NCI-H1417 treated with DMSO at 0.1 percent for 48 hours (cell line): ENCODE results near the gene KMT5C.

ENCODE experiments used
- DNase-seq: peaks from one replicate; lab custom pipeline; 2025; lab: John Stamatoyannopoulos, UW

Gene KMT5C

GRCh38 chr19:55368701-55369563, 29.3 kb downstream of the KMT5C start:
- no peak for DNase-seq

DNA sequence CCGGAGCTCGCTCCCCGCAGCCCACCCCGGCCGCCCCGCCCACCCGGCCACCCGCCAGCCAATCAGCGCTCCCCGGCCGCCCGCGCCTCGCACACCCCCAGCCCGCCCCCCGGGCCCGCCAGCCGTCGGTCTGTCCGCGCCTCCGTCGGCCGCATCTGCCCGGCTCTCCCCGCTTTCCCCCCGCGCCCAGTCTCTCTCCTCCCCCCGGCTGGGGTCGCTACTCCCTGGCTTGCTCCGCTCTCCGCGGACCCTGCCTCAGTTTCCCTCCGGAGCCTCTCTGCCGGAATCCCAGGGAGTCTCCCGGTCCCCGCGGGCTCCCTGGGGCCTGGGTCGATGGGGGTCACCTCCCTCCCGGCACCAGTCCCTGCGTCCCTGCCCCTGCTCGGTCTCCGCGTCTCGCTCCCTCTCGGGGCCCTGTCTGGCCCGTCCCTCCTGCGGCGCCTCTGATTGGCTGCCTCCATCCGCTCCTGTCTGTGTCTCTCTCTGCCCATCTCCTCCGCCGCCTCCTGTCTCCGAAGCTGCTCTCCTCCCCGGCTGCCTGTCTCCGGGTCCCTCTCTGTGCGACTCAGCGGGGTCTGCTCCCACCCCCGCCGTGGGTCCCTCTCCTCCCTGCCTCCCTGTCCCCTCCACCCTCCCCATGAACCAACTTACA, 30.1 kb downstream of the KMT5C start:
- DNase-seq: no peak

DNA sequence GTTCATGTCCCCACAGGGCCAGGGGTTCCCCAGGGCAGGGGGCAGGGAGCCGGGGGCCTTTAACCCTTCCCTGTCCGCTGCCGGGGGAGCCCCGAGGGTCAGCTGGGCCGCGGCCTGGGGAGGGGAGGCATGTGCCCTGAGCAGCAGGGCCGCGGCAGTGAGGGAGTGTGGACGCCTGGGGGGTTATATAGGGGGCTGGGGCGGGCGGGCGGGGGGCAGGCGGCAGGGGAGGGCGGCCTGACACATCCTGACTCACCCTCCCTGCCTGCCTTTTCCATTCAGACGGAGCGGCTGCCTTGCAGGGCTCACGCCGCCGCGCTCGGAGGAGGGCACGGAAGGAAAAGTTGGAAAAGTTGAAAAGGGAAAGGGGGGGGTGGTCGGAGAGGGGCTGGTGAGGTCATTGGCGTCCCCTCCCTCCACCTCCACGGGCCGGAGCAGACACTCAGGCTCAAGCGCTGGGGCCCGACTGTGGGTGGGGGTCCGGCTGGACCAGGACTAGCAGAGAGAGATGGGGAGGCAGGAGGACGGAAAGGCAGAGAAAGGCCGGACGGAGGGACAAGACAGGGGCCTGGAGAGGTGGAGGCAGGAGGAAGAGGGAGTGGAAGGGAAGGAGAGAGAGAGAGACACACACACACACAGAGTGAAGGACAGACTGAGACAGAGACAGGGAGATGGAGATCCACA, 30.8 kb downstream of the KMT5C start, which contains the start of gene IL11:
TSS of gene IL11 (minus strand) at position 159 of the 684 bp plus-strand sequence. CDS start at position 6, 153 bp downstream.
- DNase-seq: no peak

- no peak for DNase-seq
Measured at GRCh38 chr19:55372316-55373081, 32.8 kb downstream of the KMT5C start.

DNA sequence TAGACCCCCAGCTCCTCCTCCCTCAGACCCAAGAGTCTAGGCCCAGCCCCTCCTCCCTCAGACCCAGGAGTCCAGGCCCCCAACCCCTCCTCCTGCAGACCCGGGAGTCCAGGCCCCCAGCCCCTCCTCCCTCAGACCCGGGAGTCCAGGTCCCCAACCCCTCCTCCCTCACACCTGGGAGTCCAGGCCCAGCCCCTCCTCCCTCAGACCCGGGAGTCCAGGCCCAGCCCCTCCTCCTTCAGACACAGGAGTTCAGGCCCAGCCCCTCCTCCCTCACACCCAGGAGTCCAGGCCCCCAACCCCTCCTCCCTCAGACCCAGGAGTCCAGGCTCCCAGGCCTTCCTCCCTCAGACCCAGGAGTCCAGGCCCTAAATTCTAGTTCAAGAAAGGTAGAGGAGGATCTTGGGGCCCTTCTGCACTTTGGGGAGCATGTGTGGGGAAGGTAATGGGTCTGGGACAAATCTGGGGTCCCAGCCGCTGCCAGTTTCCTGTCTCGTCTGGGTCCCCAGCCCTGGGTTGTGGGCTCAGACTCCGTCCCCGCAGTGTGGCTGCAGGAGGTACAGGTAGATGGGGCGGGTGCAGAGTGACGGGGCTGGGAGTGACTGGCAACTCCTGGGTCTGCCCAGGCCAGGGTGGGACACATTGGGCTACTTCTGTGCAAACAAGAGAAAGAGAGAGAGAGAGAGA, 33.8 kb downstream of the KMT5C start:
- DNase-seq: no peak

- no peak for DNase-seq
Measured at GRCh38 chr19:55373993-55374757, 34.5 kb downstream of the KMT5C start.

- DNase-seq: no peak
Measured at GRCh38 chr19:55376241-55376933, 36.7 kb downstream of the KMT5C start, which contains the start of gene TMEM190. TMEM190 (plus strand) TSS chr19:55376826; CDS start chr19:55376854, 28 bp downstream.

GRCh38 chr19:55377356-55378131, 37.9 kb downstream of the KMT5C start:
- DNase-seq: no peak

GRCh38 chr19:55379174-55379573, 39.5 kb downstream of the KMT5C start:
- DNase-seq: no peak

DNA sequence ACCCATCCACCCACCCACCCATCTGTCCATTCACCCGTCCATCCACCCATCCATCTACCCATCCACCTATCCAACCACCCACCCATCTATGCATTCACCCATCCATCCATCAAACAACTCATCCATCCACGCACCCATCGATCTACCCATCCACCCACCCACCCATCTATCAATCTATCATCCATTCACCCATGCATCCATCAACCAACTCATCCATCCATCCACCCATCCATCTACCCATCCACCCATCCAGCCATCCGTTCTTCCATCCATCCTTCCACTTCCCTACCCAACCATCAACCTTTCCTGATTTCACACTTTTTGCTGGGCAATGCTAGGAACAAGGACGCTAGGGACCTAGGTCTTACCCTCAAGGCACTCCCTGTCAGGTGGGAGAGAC, 42.3 kb downstream of the KMT5C start:
- no peak for DNase-seq

DNA sequence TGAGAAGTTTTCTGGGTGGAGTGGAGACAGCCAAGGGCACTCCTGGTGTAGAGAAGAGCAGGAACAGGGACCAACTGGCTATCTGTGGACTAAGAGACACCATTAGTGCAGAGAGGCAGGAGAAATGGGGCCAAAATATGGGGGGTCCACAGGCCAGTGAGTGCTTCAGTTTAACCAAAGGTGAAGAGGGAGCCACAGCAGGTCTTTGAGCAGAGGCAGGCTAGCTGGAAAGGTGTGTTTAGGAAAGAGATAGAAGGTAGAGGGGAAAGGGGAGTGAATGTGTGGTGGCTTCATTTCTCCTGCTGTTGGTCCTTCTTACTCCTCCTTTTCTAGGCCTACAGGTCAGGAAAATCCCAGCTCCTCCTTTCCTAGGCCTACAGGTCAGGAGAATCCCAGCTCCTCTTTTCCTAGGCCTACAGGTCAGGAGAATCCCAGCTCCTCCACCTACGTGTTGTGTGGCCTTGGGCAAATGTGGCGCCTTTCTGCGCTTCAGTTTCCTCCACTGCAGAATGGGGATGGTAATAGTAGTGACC, 42.9 kb downstream of the KMT5C start:
- no peak for DNase-seq

DNA sequence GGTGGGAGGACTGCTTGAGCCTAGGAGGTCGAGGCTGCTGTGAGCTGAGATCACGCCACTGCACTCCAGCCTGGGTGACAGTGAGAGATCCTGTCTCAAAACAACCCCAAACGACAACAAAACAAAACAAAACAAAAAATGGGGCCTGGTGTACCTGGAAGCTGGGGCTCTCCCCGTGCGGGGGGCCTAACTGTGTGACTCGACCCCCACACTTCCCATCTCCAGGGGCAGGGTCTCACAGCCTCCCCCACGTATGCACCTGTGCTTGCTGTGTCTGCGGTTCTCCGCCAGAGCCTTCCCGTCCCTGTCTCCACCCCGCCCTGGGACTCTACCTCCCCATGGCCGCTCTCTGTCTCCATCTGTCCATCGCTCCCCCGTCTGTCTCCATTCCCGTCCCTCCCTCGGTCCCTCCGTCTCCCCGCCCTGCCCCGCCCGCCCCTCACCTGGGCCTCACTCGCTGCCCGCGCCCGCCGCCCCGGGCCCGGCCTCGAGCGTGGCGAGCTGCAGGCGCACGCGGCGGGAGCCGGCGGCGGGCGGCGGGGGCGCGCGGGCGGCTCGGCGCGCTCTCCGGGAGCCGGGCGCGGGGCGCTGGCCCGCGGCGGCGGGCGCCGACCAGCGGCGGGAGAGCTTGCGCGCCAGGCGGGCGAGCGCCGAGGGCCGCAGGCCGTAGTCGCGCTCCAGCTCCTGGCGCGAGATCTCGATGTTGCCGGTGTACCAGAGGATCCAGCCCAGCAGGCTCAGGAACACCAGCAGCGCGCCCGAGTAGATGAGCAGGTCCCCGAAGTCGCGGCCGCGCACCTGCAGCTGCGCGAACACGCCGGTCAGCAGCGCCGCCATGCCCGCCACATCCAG, 43.8 kb downstream of the KMT5C start:
- DNase-seq: no peak

- DNase-seq: no peak
Measured at GRCh38 chr19:55384131-55384919, 44.6 kb downstream of the KMT5C start, which contains the start of gene TMEM238. TMEM238 (minus strand) TSS chr19:55384292; CDS start chr19:55384259, 33 bp downstream.

GRCh38 chr19:55384920-55385723, 45.4 kb downstream of the KMT5C start:
- peak; percentile 89 for DNase-seq

DNA sequence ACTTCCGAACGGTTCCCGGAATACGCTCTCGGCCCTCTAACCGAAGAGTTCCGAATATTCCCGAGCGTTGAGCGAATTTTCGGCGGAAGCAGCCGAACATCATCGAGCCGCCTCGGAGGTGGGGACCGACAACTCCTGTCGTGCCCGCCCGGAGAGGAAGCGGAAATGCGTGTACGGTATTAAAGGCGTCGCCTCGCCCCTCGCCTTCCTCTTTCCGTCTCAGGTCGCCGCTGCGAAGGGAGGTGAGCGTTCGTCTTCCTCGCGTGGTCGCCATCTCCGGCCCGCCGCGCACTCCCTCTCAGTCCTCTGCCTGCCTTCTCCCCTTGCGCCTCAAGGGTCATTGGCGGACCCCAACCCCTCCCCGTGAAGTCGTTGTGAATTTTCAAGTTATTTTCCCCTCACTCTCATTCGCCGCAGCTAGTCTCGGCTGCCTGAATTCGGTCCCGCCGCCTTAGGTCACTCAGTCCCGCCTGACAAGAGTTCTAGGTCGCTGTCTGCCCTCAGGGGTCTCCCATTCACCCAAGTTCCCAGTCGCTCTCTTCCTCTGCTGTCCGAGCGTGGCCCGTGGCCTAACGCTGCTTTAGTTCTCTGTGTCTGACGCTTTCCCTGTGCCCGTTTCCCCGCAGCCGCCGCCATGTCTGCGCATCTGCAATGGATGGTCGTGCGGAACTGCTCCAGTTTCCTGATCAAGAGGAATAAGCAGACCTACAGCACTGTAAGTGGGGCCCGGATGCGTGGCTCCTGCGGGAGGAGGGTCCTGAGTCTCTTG, 46.2 kb downstream of the KMT5C start, which contains the start of gene RPL28:
TSS of gene RPL28 (plus strand) at position 209 of the 769 bp plus-strand sequence. CDS start at position 635, 426 bp downstream.
- DNase-seq: peak; percentile 89
